ENCODE data around the gene LPAR3.

GRCh38 chr1:84857906-84858305 lies 35.1 kb downstream of the LPAR3 start:
- TF ChIP-seq POLR2AphosphoS5 (IDR thresholded peaks at IDR 0.05; ENCODE audit: insufficient read depth in 1 of 2, low read depth in 1 of 2) (no peak), CTCF (IDR thresholded peaks at IDR 0.05) (no peak)
